Measurements from ENCODE around the gene OCA2. TPM values are rescaled to one million over a fixed set of nuclear protein-coding genes. Genes with fewer than 3 reads are reported as not detected.

Gene OCA2
- total RNA-seq, 1 experiment from 2014 or later: 0.09 TPM

DNA sequence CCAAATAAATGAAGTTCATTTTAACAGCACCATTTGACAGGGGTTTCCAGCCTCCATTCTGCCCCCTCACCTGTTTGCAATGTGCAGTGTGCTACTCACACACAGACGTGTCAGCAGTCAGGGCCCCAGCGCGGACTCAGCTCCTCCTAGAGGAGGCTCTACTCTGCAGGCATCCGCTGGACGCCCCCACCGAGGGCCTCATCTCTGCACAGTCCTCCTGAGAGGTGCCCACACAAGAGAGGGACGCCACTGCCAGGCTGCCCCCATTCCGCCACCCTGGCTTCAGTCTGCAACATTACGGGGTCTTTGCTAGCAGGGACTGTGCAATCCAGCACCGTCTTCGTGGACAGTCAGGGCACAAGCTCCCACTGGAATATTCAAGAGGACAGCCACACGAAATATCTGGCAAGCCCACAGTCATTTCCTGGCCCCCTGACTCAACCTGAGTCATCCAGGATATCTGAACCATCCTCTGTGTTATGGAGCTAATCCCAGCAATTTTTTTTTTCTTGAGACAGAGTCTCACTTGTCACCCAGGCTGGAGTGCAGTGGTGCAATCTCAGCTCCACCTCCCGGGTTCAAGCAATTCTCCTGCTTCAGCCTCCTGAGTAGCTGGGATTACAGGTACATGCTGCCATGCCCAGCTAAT lies 255.0 kb downstream of the OCA2 start:
- TF ChIP-seq, protein P1, sequence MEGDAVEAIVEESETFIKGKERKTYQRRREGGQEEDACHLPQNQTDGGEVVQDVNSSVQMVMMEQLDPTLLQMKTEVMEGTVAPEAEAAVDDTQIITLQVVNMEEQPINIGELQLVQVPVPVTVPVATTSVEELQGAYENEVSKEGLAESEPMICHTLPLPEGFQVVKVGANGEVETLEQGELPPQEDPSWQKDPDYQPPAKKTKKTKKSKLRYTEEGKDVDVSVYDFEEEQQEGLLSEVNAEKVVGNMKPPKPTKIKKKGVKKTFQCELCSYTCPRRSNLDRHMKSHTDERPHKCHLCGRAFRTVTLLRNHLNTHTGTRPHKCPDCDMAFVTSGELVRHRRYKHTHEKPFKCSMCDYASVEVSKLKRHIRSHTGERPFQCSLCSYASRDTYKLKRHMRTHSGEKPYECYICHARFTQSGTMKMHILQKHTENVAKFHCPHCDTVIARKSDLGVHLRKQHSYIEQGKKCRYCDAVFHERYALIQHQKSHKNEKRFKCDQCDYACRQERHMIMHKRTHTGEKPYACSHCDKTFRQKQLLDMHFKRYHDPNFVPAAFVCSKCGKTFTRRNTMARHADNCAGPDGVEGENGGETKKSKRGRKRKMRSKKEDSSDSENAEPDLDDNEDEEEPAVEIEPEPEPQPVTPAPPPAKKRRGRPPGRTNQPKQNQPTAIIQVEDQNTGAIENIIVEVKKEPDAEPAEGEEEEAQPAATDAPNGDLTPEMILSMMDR (conservative IDR thresholded peaks at IDR 0.05; ENCODE audit: low read depth, low read length): no peak
- no peak for TF ChIP-seq EZH2 (IDR thresholded peaks at IDR 0.05; ENCODE audit: borderline replicate concordance, low read depth, low read length, poor library complexity, severe bottlenecking)
- no TSS peak for BruUV-seq (replicated peaks)

DNA sequence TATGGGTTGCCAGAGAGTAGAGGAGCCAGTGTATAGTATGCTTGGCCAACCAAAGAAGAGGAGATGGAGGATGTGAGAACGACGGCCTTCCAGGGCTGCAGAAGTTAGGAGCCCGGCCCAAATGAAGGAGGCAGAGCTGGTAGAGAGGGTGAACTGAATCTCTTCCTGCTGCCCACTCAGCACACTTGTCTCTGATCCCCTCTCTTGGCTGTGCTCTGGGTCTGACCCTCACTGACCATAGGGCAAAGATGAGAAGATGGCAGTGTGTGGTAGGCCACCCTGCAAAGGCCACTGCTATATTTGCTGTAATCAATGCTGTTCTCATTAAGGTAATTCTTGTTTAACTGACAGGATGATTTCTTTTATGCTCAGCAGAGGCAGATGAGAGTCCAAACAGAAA lies 256.0 kb downstream of the OCA2 start:
- peaks cover 27% of the 10 kb centered on the region for H3K9me3 ChIP-seq (ENCODE audit: low read depth, low read length, poor library complexity, severe bottlenecking)
- H3K27me3 ChIP-seq (replicated peaks; ENCODE audit: insufficient read depth, low read depth, low read length, poor library complexity): no peaks in the 10 kb centered on the region
- DNase-seq (ENCODE audit: low spot score): no peak
- H3K4me1 ChIP-seq (ENCODE audit: insufficient read depth, low read length, poor library complexity, severe bottlenecking): no peaks in the 10 kb centered on the region
- CTCF ChIA-PET: no interaction called here
- intact Hi-C loops (cut with micrococcal nuclease; ENCODE audit: unreplicated experiment): no loop called here
- BruUV-seq (replicated peaks): no TSS peak
- H3K36me3 ChIP-seq (ENCODE audit: insufficient read depth, low read length, poor library complexity, severe bottlenecking): no peaks in the 10 kb centered on the region
- H3K27ac ChIP-seq (ENCODE audit: low read depth, low read length, poor library complexity, severe bottlenecking): no peak overlapping the region
- POLR2A ChIA-PET (ENCODE audit: low non-redundant PET): no interaction called here
- TF ChIP-seq, protein P1 (conservative IDR thresholded peaks at IDR 0.05; ENCODE audit: low read depth, low read length): no peak
- TF ChIP-seq EZH2 (IDR thresholded peaks at IDR 0.05; ENCODE audit: borderline replicate concordance, low read depth, low read length, poor library complexity, severe bottlenecking): no peak
- no peak overlapping the region for H3K4me3 ChIP-seq (ENCODE audit: low read depth, low read length, poor library complexity, severe bottlenecking)

More for the DNA sequence above, 255.0 kb downstream of the OCA2 start:
- DNase-seq (ENCODE audit: low spot score): no peak
- Histone ChIP-seq H3K27ac (ENCODE audit: low read depth, low read length, poor library complexity, severe bottlenecking) (no peak overlapping the region), H3K4me3 (ENCODE audit: low read depth, low read length, poor library complexity, severe bottlenecking) (no peak overlapping the region), H3K27me3 (replicated peaks; ENCODE audit: insufficient read depth, low read depth, low read length, poor library complexity) (no peaks in the 10 kb centered on the region), H3K4me1 (ENCODE audit: insufficient read depth, low read length, poor library complexity, severe bottlenecking) (no peaks in the 10 kb centered on the region), H3K9me3 (ENCODE audit: low read depth, low read length, poor library complexity, severe bottlenecking) (peaks cover 29% of the 10 kb centered on the region), H3K36me3 (ENCODE audit: insufficient read depth, low read length, poor library complexity, severe bottlenecking) (no peaks in the 10 kb centered on the region)
- intact Hi-C loops (cut with micrococcal nuclease; ENCODE audit: unreplicated experiment): no loop called here
- POLR2A ChIA-PET (ENCODE audit: low non-redundant PET): no interaction called here
- CTCF ChIA-PET: no interaction called here

DNA sequence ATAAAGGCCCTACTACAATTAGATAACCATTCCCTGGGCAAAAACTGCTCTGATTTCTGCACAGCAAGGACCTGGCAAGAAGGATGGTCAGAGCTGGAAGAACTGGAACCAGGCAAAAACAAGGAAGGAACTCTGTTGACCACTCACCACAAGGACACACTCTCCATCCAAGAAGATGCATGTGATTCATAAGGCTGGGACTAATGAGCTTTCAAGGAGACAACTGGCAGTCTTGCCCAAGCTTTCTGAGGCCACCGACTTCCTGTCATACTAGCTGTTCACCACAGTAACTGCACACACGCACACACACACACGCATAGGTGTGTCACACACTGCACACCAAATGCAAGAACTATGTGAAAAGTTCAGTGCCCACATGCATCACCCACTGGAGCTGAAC lies 256.6 kb downstream of the OCA2 start:
- TF ChIP-seq, protein P1 (conservative IDR thresholded peaks at IDR 0.05; ENCODE audit: low read depth, low read length): no peak
- TF ChIP-seq EZH2 (IDR thresholded peaks at IDR 0.05; ENCODE audit: borderline replicate concordance, low read depth, low read length, poor library complexity, severe bottlenecking): no peak
- intact Hi-C loops (cut with micrococcal nuclease; ENCODE audit: unreplicated experiment): no loop called here
- no peak for DNase-seq (ENCODE audit: low spot score)
- Histone ChIP-seq H3K36me3 (ENCODE audit: insufficient read depth, low read length, poor library complexity, severe bottlenecking) (no peaks in the 10 kb centered on the region), H3K4me1 (ENCODE audit: insufficient read depth, low read length, poor library complexity, severe bottlenecking) (no peaks in the 10 kb centered on the region), H3K4me3 (ENCODE audit: low read depth, low read length, poor library complexity, severe bottlenecking) (no peak overlapping the region), H3K27ac (ENCODE audit: low read depth, low read length, poor library complexity, severe bottlenecking) (no peak overlapping the region), H3K27me3 (replicated peaks; ENCODE audit: insufficient read depth, low read depth, low read length, poor library complexity) (no peaks in the 10 kb centered on the region), H3K9me3 (ENCODE audit: low read depth, low read length, poor library complexity, severe bottlenecking) (peaks cover 28% of the 10 kb centered on the region)
- POLR2A ChIA-PET (ENCODE audit: low non-redundant PET): no interaction called here
- BruUV-seq (replicated peaks): no TSS peak
- CTCF ChIA-PET: no interaction called here
